A673 (cell line): Measurements from ENCODE around the gene TMEM108. TPM values are rescaled to one million over a fixed set of nuclear protein-coding genes. Genes with fewer than 3 reads are reported as not detected.

Experiments
- BruUV-seq: library from RNA; stranded (reverse); fragments of 400-500 nt; replicated peaks from 2 replicates; lab custom pipeline; 2021; lab: Mats Ljungman, UMichigan
- CTCF ChIA-PET: fragments of 300-600 bp; sonication (Branson Sonifier 250); formaldehyde crosslinking; loops from one replicate; lab custom pipeline; 2022; ENCODE audit warnings: antibody characterized with exemption; lab: Charles Lee
- POLR2A ChIA-PET: fragments of 300-600 bp; sonication (Branson Sonifier 250); formaldehyde crosslinking; loops from one replicate; lab custom pipeline; 2022; ENCODE audit warnings: antibody characterized with exemption; ENCODE audit not compliant: low non-redundant PET; lab: Charles Lee
- DNase-seq: peaks from one replicate; pipeline ENCODE4 v3.0.0-alpha.2; 2015; ENCODE audit warnings: low spot score
- H3K27ac ChIP-seq: fragments of 200-600 bp; sonication (generic); 2 replicates; pipeline ENCODE4 v1.5.1; 2016; ENCODE audit warnings: mixed run types, low read depth, mild to moderate bottlenecking, mixed read lengths, antibody characterized with exemption, low read length; ENCODE audit not compliant: poor library complexity, severe bottlenecking
- H3K27me3 ChIP-seq: fragments of 200-600 bp; sonication (generic); replicated peaks from 2 replicates; pipeline ENCODE4 v1.6.1; 2017; ENCODE audit warnings: mixed run types, low read depth, mild to moderate bottlenecking, mixed read lengths, antibody characterized with exemption, low read length; ENCODE audit not compliant: insufficient read depth, poor library complexity
- H3K36me3 ChIP-seq: fragments of 200-600 bp; sonication (generic); 2 replicates; pipeline ENCODE4 v1.6.1; 2016; ENCODE audit warnings: mixed run types, mild to moderate bottlenecking, mixed read lengths, antibody characterized with exemption, low read length; ENCODE audit not compliant: insufficient read depth, poor library complexity, severe bottlenecking
- H3K4me1 ChIP-seq: fragments of 200-600 bp; sonication (generic); 2 replicates; pipeline ENCODE4 v1.6.1; 2017; ENCODE audit warnings: mixed run types, mild to moderate bottlenecking, mixed read lengths, antibody characterized with exemption, low read length; ENCODE audit not compliant: insufficient read depth, poor library complexity, severe bottlenecking
- H3K4me3 ChIP-seq: fragments of 200-600 bp; sonication (generic); 2 replicates; pipeline ENCODE4 v1.5.1; 2016; ENCODE audit warnings: low read depth, mixed run types, mild to moderate bottlenecking, mixed read lengths, low read length; ENCODE audit not compliant: poor library complexity, severe bottlenecking
- H3K9me3 ChIP-seq: fragments of 200-600 bp; sonication (generic); 2 replicates; pipeline ENCODE4 v1.6.1; 2016; ENCODE audit warnings: mixed run types, low read depth, mild to moderate bottlenecking, mixed read lengths, antibody characterized with exemption, low read length; ENCODE audit not compliant: poor library complexity, severe bottlenecking
- EZH2 ChIP-seq: fragments of 200-600 bp; sonication (generic); IDR thresholded peaks from 2 replicates; pipeline ENCODE4 v1.6.1; 2017; ENCODE audit warnings: borderline replicate concordance, low read depth, mild to moderate bottlenecking, mixed read lengths, antibody characterized with exemption, low read length; ENCODE audit not compliant: poor library complexity, severe bottlenecking
- intact Hi-C: fragments of 100-400 bp; cut with micrococcal nuclease; formaldehyde crosslinking; loops from one replicate; pipeline ENCODE4 v1.10.0; 2022; ENCODE audit not compliant: unreplicated experiment
- total RNA-seq: library from RNA; stranded (reverse); gene quantifications from 2 replicates; pipeline ENCODE4 v1.2.3, GENCODE V29; 2021
- TF ChIP-seq, protein P1 (sequence below): fragments of 300-800, 200-600 bp; sonication (generic); conservative IDR thresholded peaks from 2 replicates; pipeline ENCODE4 v1.5.1; 2017; ENCODE audit warnings: low read depth, mild to moderate bottlenecking, antibody characterized with exemption, low read length, moderate library complexity, mixed read lengths

Gene TMEM108
- total RNA-seq, 1 experiment from 2014 or later = 0.30 TPM

DNA sequence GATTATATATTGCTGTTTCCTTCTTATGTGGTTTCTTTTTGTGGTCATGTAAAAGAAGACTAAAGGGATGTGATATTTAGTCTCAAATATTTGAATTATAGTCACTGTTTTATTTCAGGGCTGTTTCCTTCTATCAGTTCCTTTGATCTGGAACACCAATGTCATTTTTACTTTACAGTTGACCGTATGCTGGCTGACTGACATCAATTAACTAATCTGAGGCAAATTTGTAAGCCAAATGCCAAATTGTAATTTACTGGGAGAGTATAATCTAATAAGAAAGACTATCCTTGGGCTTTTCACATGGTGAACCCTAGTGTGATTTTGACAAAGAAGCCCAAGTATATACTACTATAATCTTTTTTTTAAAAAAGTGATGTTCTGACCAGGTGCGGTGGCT is 87.6 kb downstream of the TMEM108 start:
- intact Hi-C loops = no loop called here
- no peak overlapping the region for H3K27ac ChIP-seq
- no peaks in the 10 kb centered on the region for H3K36me3 ChIP-seq
- H3K4me3 ChIP-seq = no peak overlapping the region
- H3K9me3 ChIP-seq = no peaks in the 10 kb centered on the region
- TF ChIP-seq, protein P1, sequence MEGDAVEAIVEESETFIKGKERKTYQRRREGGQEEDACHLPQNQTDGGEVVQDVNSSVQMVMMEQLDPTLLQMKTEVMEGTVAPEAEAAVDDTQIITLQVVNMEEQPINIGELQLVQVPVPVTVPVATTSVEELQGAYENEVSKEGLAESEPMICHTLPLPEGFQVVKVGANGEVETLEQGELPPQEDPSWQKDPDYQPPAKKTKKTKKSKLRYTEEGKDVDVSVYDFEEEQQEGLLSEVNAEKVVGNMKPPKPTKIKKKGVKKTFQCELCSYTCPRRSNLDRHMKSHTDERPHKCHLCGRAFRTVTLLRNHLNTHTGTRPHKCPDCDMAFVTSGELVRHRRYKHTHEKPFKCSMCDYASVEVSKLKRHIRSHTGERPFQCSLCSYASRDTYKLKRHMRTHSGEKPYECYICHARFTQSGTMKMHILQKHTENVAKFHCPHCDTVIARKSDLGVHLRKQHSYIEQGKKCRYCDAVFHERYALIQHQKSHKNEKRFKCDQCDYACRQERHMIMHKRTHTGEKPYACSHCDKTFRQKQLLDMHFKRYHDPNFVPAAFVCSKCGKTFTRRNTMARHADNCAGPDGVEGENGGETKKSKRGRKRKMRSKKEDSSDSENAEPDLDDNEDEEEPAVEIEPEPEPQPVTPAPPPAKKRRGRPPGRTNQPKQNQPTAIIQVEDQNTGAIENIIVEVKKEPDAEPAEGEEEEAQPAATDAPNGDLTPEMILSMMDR = no peak
- TF ChIP-seq EZH2 = no peak
- CTCF ChIA-PET = no interaction called here
- peaks cover 5% of the 10 kb centered on the region for H3K27me3 ChIP-seq
- no peak for DNase-seq
- POLR2A ChIA-PET = no interaction called here
- H3K4me1 ChIP-seq = no peaks in the 10 kb centered on the region
- BruUV-seq = no TSS peak

DNA sequence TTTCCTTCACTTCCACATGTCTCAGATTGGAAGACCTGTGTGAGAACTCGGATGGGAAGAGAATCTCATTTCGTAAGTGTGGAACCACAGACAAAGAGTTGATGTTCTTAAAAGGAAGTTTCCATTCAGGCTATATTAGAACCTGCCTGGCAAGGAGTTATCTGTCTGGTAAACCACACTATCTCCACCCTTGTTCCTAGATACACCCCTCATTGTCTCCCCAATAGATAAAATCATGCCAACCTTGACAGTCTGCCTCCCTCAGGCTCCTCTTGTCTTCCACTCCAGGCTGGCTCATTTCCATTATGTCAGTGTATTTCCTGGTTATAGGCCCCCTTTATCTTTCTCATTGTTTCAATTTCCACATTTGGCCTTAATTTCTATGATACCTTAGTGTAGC is 89.2 kb downstream of the TMEM108 start:
- CTCF ChIA-PET = no interaction called here
- intact Hi-C loops = no loop called here
- no TSS peak for BruUV-seq
- no peak for TF ChIP-seq EZH2
- TF ChIP-seq, protein P1 = no peak
- Histone ChIP-seq H3K27me3 (no peaks in the 10 kb centered on the region), H3K36me3 (no peaks in the 10 kb centered on the region), H3K9me3 (no peaks in the 10 kb centered on the region), H3K27ac (no peak overlapping the region), H3K4me1 (no peaks in the 10 kb centered on the region), H3K4me3 (no peak overlapping the region)
- POLR2A ChIA-PET = no interaction called here
- no peak for DNase-seq

DNA sequence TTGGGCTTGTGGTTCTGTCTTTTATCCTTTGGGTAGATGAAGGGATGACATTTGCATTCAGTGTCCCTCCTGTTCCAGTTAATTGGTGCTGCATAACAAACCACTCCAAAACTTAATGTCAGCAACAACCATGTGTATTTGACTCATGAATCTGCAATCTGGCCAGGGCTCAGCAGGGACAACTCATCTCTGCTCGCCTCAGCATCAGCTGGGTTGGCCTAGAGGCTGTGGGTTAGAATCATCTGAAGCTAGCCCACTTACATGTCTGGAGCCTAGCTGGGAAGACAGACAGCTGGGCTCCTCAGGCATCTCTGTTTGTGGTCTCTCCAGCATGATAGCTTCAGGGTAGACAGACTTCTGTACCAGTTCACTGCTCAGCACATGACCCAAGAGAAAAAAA is 92.0 kb downstream of the TMEM108 start:
- Histone ChIP-seq H3K9me3 (no peaks in the 10 kb centered on the region), H3K36me3 (no peaks in the 10 kb centered on the region), H3K4me1 (no peaks in the 10 kb centered on the region), H3K27me3 (no peaks in the 10 kb centered on the region), H3K27ac (no peak overlapping the region), H3K4me3 (no peak overlapping the region)
- intact Hi-C loops = no loop called here
- no TSS peak for BruUV-seq
- ChIA-PET POLR2A (no interaction called here), CTCF (no interaction called here)
- DNase-seq = no peak
- TF ChIP-seq, protein P1 = no peak
- TF ChIP-seq EZH2 = no peak
